Measurements from ENCODE around the gene APOA4. TPM values are rescaled to one million over a fixed set of nuclear protein-coding genes. Genes with fewer than 3 reads are reported as not detected.

APOA4 gene
- total and polyA plus RNA-seq, 2 of the 13 experiments (the other 11 are each of a cell fraction or from before 2014, with no cell fraction given): 3.8 to 7.2 TPM

DNA sequence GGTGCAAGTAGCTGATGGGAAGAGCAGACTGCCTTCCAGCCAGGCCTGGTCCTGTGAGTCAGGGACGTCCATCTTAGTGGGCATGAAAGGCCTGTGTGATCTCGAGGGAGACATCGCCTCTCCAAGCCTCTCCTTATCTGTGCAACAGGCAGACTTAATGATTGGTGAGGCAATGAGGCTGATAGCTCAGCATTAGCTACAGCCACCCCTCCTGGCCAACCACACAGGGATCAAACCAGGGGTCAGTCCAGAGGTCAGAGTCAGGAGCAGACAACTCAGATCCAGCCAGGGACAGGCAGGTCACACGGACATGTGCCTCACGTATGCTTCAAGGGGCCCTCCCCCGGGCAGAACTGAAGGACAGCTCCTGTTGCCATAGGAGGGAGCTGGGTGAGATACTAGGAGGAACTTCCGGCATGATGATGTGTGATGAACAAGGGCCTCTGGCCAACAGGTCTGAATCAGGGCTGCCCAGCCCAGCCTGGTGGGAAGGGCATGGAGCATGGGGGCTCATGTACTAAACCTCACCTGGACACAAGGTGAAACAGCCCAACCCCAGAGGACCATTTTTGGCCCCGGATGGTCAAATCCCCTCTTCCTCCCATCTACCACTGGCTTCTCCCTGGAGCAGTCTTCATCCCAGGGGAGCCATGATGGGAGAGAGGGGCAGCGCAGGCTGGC is 3.8 kb upstream of the APOA4 start (continued):
- peak; percentile 92 for TF ChIP-seq ZNF687 (CRISPR knock-in tag; IDR thresholded peaks at IDR 0.05)
- 0 out of 2 replicates have a peak, but pooled peaks have one; percentile 40 for TF ChIP-seq ATF1 (CRISPR knock-in tag; IDR thresholded peaks at IDR 0.05)
- 0 out of 2 replicates have a peak, but pooled peaks have one; percentile 61 for TF ChIP-seq ZNF225 (CRISPR knock-in tag; IDR thresholded peaks at IDR 0.05)
- peak; percentile 87 for TF ChIP-seq MIER3 (CRISPR knock-in tag; IDR thresholded peaks at IDR 0.05; ENCODE audit: borderline replicate concordance)
- TF ChIP-seq HNF4A (CRISPR knock-in tag; IDR thresholded peaks at IDR 0.05): peak; percentile 98
- TF ChIP-seq HDAC1 (CRISPR knock-in tag; IDR thresholded peaks at IDR 0.05): peak; percentile 86
- TF ChIP-seq ZNF484 (CRISPR knock-in tag; IDR thresholded peaks at IDR 0.05; ENCODE audit: borderline replicate concordance, low read depth): no peak
- TF ChIP-seq ARNT2 (CRISPR knock-in tag; IDR thresholded peaks at IDR 0.05; ENCODE audit: low read depth): no peak
- TF ChIP-seq EEA1 (CRISPR knock-in tag; IDR thresholded peaks at IDR 0.05; ENCODE audit: borderline replicate concordance): no peak
- peak; percentile 90 for TF ChIP-seq ZNF292 (CRISPR knock-in tag; IDR thresholded peaks at IDR 0.05; ENCODE audit: borderline replicate concordance, low read depth)
- TF ChIP-seq ZNF142 (CRISPR knock-in tag; IDR thresholded peaks at IDR 0.05): no peak
- TF ChIP-seq SIN3B (IDR thresholded peaks at IDR 0.05; ENCODE audit: low read length): no peak
- TF ChIP-seq, protein P1, sequence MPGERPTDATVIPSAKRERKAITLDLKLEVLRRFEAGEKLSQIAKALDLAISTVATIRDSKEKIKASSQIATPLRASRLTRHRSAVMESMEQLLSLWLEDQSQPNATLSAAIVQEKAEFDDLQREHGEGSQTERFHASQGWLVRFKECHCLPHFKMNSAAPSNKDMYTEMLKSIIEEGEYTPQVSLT (CRISPR knock-in tag; IDR thresholded peaks at IDR 0.05; ENCODE audit: borderline replicate concordance, low read depth): no peak
- 0 out of 2 replicates have a peak, but pooled peaks have one; percentile 57 for TF ChIP-seq PAX8 (CRISPR knock-in tag; IDR thresholded peaks at IDR 0.05; ENCODE audit: borderline replicate concordance)
- peak; percentile 91; the same call in 1 of the 2 replicates for TF ChIP-seq SPEN (CRISPR knock-in tag; IDR thresholded peaks at IDR 0.05; ENCODE audit: low read depth)
- peak; percentile 93; the same call in 1 of the 2 replicates for TF ChIP-seq KLF12 (CRISPR knock-in tag; IDR thresholded peaks at IDR 0.05; ENCODE audit: borderline replicate concordance)
- TF ChIP-seq, protein P2, sequence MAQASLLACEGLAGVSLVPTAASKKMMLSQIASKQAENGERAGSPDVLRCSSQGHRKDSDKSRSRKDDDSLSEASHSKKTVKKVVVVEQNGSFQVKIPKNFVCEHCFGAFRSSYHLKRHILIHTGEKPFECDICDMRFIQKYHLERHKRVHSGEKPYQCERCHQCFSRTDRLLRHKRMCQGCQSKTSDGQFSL (CRISPR knock-in tag; IDR thresholded peaks at IDR 0.05): no peak
- TF ChIP-seq YY1 (IDR thresholded peaks at IDR 0.05; ENCODE audit: insufficient read depth, insufficient replicate concordance, low read depth, low read length): peak; percentile 17

All from HepG2 (cell line).